Neural cell (in vitro differentiated cells): Measurements from ENCODE around the gene CCND1.

Experiments used
- CTCF ChIP-seq: fragments of 450-650 bp; IDR thresholded peaks from 2 replicates; pipeline ENCODE4 v1.5.1; 2014; ENCODE audit warnings: antibody characterized with exemption, mild to moderate bottlenecking, moderate library complexity; ENCODE audit not compliant: poor library complexity, severe bottlenecking
- EP300 ChIP-seq: fragments of 450-650 bp; conservative IDR thresholded peaks from 2 replicates; pipeline ENCODE4 v1.6.1; 2014; ENCODE audit warnings: antibody characterized with exemption, mild to moderate bottlenecking, moderate library complexity; ENCODE audit not compliant: poor library complexity, severe bottlenecking
- POLR2AphosphoS5 ChIP-seq: IDR thresholded peaks from 2 replicates; pipeline ENCODE4 v1.6.1; 2012

- TF ChIP-seq CTCF (no peak), POLR2AphosphoS5 (no peak), EP300 (no peak)
Measured at GRCh38 chr11:69702769-69703452, 62.0 kb downstream of the CCND1 start.
